T-cell (primary cell): ENCODE data around the gene SRRM2. TPM values are rescaled to one million over a fixed set of nuclear protein-coding genes. Genes with fewer than 3 reads are reported as not detected.
"Not testable (repeated sequence)": the region's sequence is repeated elsewhere in the genome, so short reads cannot be mapped to it uniquely, and the experiment has no call there.

ENCODE experiments used
- ATAC-seq, 4 experiments: fragments of 200-7000 bp in 3 of 4; fragments of 150-1000 bp in 1 of 4; cut with Tn5 transposase; replicated peaks in 1 of 4; 1 replicate in 3 of 4; 2 replicates in 1 of 4; pipeline ENCODE4 v1.10.0; 2021; ENCODE audit warnings: moderate library complexity in 3 of 4, mild to moderate bottlenecking in 2 of 4, moderate number of reproducible peaks in 1 of 4
- CTCF ChIA-PET, 2 donors: fragments of 300-600 bp; sonication (Branson Sonifier 250); formaldehyde crosslinking; loops; one replicate each; lab custom pipeline; 2022; ENCODE audit warnings: antibody characterized with exemption in 2 of 2; lab: Charles Lee
- POLR2A ChIA-PET, 2 donors: fragments of 300-600 bp; sonication (Branson Sonifier 250); formaldehyde crosslinking; loops; one replicate each; lab custom pipeline; 2022; ENCODE audit warnings: antibody characterized with exemption in 2 of 2; lab: Charles Lee
- DNase-seq, 35 experiments: peaks; one replicate each; pipeline versions ENCODE4 v3.0.0 to v3.0.0-alpha.2; 2013 to 2023
- H3K27ac ChIP-seq: one replicate; pipeline ENCODE4 v1.5.1; 2013; ENCODE audit warnings: low read length
- H3K27me3 ChIP-seq, 2 experiments: replicated peaks in 1 of 2; 1 replicate in 1 of 2; 2 replicates in 1 of 2; pipeline versions ENCODE4 v1.6.1 to v1.7.0; 2013; ENCODE audit warnings: low read length in 1 of 2, mixed read lengths in 1 of 2; ENCODE audit not compliant: control insufficient read depth in 2 of 2, insufficient read depth in 2 of 2; ENCODE audit errors: extremely low read depth in 1 of 2
- H3K36me3 ChIP-seq, 2 donors: 1 replicate in 1 of 2; 2 replicates in 1 of 2; pipeline versions ENCODE4 v1.6.1 to v1.7.0; 2013; ENCODE audit warnings: low read length in 1 of 2; ENCODE audit not compliant: control insufficient read depth in 2 of 2, insufficient read depth in 1 of 2; ENCODE audit errors: extremely low read depth in 1 of 2
- H3K4me1 ChIP-seq, 2 experiments: 1 replicate in 1 of 2; 2 replicates in 1 of 2; pipeline versions ENCODE4 v1.6.1 to v1.7.0; 2013; ENCODE audit warnings: low read length in 2 of 2, mixed read lengths in 1 of 2; ENCODE audit not compliant: insufficient read depth in 2 of 2, control insufficient read depth in 1 of 2; ENCODE audit errors: extremely low read depth in 1 of 2
- H3K4me3 ChIP-seq, 2 donors: 1 replicate in 1 of 2; 2 replicates in 1 of 2; pipeline versions ENCODE4 v1.5.1 to v1.7.0; 2013; ENCODE audit warnings: mild to moderate bottlenecking in 2 of 2, low read length in 1 of 2, moderate library complexity in 1 of 2; ENCODE audit not compliant: control insufficient read depth in 1 of 2; ENCODE audit errors: extremely low read depth in 1 of 2
- H3K9me3 ChIP-seq: 2 replicates; pipeline ENCODE4 v1.7.0; 2013
- H3K27ac Mint-ChIP-seq, 2 donors: one replicate each; pipeline ENCODE4 v1.8.0; 2020 to 2021; ENCODE audit warnings: mild to moderate bottlenecking in 2 of 2, mixed read lengths in 2 of 2
- H3K27me3 Mint-ChIP-seq, 2 donors: one replicate each; pipeline ENCODE4 v1.8.0; 2021 to 2022; ENCODE audit warnings: mixed read lengths in 2 of 2
- H3K36me3 Mint-ChIP-seq: one replicate; pipeline ENCODE4 v1.8.0; 2021; ENCODE audit warnings: mixed read lengths
- H3K4me1 Mint-ChIP-seq, 3 donors: one replicate each; pipeline ENCODE4 v1.8.0; 2020 to 2022; ENCODE audit warnings: mixed read lengths in 3 of 3, mild to moderate bottlenecking in 1 of 3
- H3K4me3 Mint-ChIP-seq, 3 donors: one replicate each; pipeline ENCODE4 v1.8.0; 2020 to 2022; ENCODE audit warnings: mild to moderate bottlenecking in 3 of 3, mixed read lengths in 3 of 3, moderate library complexity in 3 of 3
- H3K9me3 Mint-ChIP-seq, 3 donors: one replicate each; pipeline ENCODE4 v1.8.0; 2020 to 2022; ENCODE audit warnings: mixed read lengths in 3 of 3
- WGBS: methylation state at CpG from one replicate; pipeline ENCODE4 v1.1.5; 2013; ENCODE audit warnings: missing lambda C conversion rate; ENCODE audit not compliant: insufficient coverage; 5-methylcytosine and 5-hydroxymethylcytosine counted together
- total RNA-seq, 35 experiments: library from RNA in 6 of 35; stranded (reverse) in 6 of 35; fragments of 120-200 nt in 1 of 35; gene quantifications; one replicate each; pipeline versions ENCODE4 v1.2.1 to v1.2.4 and lab custom pipeline; 2013 to 2026

The SRRM2 gene
- total RNA-seq, 5 donors from 2014 or later (not counting 1 experiment from before 2014, with no cell fraction given), result 784 to 1,343 (median 947) TPM

- peaks cover 4 to 5% of the 10 kb centered on the region in 2 donors for H3K27me3 Mint-ChIP-seq
- no peak overlapping the region for H3K27ac ChIP-seq
- no peaks in the 10 kb centered on the region for H3K36me3 ChIP-seq
- ATAC-seq (no peak), DNase-seq (no peak)
- no peaks in the 10 kb centered on the region for H3K9me3 ChIP-seq
- H3K4me3 Mint-ChIP-seq, result peak overlapping the region in 2 of 3 donors; percentile 39 to 71
- H3K9me3 Mint-ChIP-seq, result no peaks in the 10 kb centered on the region
- peaks cover 6 to 7% (median 6%) of the 10 kb centered on the region in 3 donors for H3K4me1 Mint-ChIP-seq
- ChIA-PET CTCF (no interaction called here), POLR2A (no interaction called here)
- H3K36me3 Mint-ChIP-seq, result no peaks in the 10 kb centered on the region
- H3K4me3 ChIP-seq, result no peak overlapping the region
- 91% methylated on average over 10 of the region's 16 CpGs for WGBS
- H3K4me1 ChIP-seq, result peaks cover 2 to 26% of the 10 kb centered on the region in 2 experiments
- H3K27me3 ChIP-seq, result peaks cover 0 to 9% of the 10 kb centered on the region in 2 experiments
- no peak overlapping the region for H3K27ac Mint-ChIP-seq
Measured at GRCh38 chr16:2719328-2720063, 32.9 kb upstream of the SRRM2 start.

- ATAC-seq (no peak), DNase-seq (no peak)
- no peaks in the 10 kb centered on the region for H3K9me3 Mint-ChIP-seq
- Histone ChIP-seq H3K36me3 (no peaks in the 10 kb centered on the region), H3K4me1 (peaks cover 2 to 25% of the 10 kb centered on the region in 2 experiments), H3K27ac (peak within 1 kb of the TSS; percentile 49), H3K27me3 (peaks cover 0 to 11% of the 10 kb centered on the region in 2 experiments), H3K4me3 (peak within 1 kb of the TSS; percentile 49 to 51), H3K9me3 (no peaks in the 10 kb centered on the region)
- peak within 1 kb of the TSS; percentile 69 to 73 (median 71) for H3K4me3 Mint-ChIP-seq
- 97% methylated on average over 6 of the region's 26 CpGs for WGBS
- H3K4me1 Mint-ChIP-seq, result peaks cover 2 to 4% (median 3%) of the 10 kb centered on the region in 3 donors
- H3K36me3 Mint-ChIP-seq, result no peaks in the 10 kb centered on the region
- H3K27me3 Mint-ChIP-seq, result peaks cover 5 to 6% of the 10 kb centered on the region in 2 donors
- H3K27ac Mint-ChIP-seq, result peak within 1 kb of the TSS; percentile 39 to 63
- CTCF ChIA-PET, result no interaction called here
- POLR2A ChIA-PET, result interaction anchor here in 1 of 2 donors (0.5 kb wide), 1 partner anchor 31 kb away, joined by 3 read pairs; no protein-coding TSS in a partner anchor
Measured at GRCh38 chr16:2720064-2720457, 32.4 kb upstream of the SRRM2 start, which contains the start of gene PRSS27. TSS of gene PRSS27 (minus strand) at chr16:2720224. CDS start at chr16:2720160, 64 bp downstream.

- ATAC-seq, result peak; percentile 87 to 93 (median 90)
- H3K27me3 ChIP-seq, result peaks cover 0 to 13% of the 10 kb centered on the region in 2 experiments
- ChIA-PET POLR2A (interaction anchor here in 1 of 2 donors (0.5 kb wide), 1 partner anchor 30 kb away, joined by 3 read pairs; no protein-coding TSS in a partner anchor), CTCF (no interaction called here)
- peak overlapping the region; percentile 49 for H3K27ac ChIP-seq
- Mint-ChIP-seq H3K4me1 (peaks cover 0 to 2% (median under 1%) of the 10 kb centered on the region in 3 donors), H3K9me3 (no peaks in the 10 kb centered on the region), H3K36me3 (no peaks in the 10 kb centered on the region), H3K27ac (peak overlapping the region; percentile 39 to 63), H3K27me3 (peaks cover 9 to 11% of the 10 kb centered on the region in 2 donors), H3K4me3 (peak overlapping the region; percentile 69 to 73 (median 71))
- DNase-seq, result peak; percentile 69 to 91 (median 80)
- WGBS, result under 1% methylated on average over 69 of the region's 99 CpGs
- peaks cover 0 to 16% of the 10 kb centered on the region in 2 experiments for H3K4me1 ChIP-seq
- no peaks in the 10 kb centered on the region for H3K9me3 ChIP-seq
- no peaks in the 10 kb centered on the region for H3K36me3 ChIP-seq
- H3K4me3 ChIP-seq, result peak overlapping the region; percentile 49 to 51
Measured at GRCh38 chr16:2720719-2721633, 31.5 kb upstream of the SRRM2 start.

- H3K36me3 ChIP-seq, H3K27ac Mint-ChIP-seq, CTCF ChIA-PET, DNase-seq, H3K4me1 Mint-ChIP-seq, H3K9me3 ChIP-seq, ATAC-seq, H3K9me3 Mint-ChIP-seq, POLR2A ChIA-PET, H3K36me3 Mint-ChIP-seq: not testable (repeated sequence)
- Histone ChIP-seq H3K27ac (peak overlapping the region; percentile 18), H3K4me3 (peak overlapping the region; percentile 17 to 40), H3K27me3 (peaks cover 0 to 12% of the 10 kb centered on the region in 2 experiments), H3K4me1 (peaks cover 0 to 14% of the 10 kb centered on the region in 2 experiments)
- WGBS, result 67% methylated on average over 5 of the region's 14 CpGs
- H3K27me3 Mint-ChIP-seq, result peaks cover 9 to 11% of the 10 kb centered on the region in 2 donors
- peak overlapping the region; percentile 51 to 71 (median 66) for H3K4me3 Mint-ChIP-seq
Measured at GRCh38 chr16:2721634-2722173, 30.7 kb upstream of the SRRM2 start.

- peaks cover 0 to 12% of the 10 kb centered on the region in 2 experiments for H3K27me3 ChIP-seq
- no peak overlapping the region for H3K4me3 ChIP-seq
- ChIA-PET POLR2A (no interaction called here), CTCF (interaction anchor here in 1 of 2 donors (0.6 kb wide), 1 partner anchor 421 kb away, joined by 3 read pairs; no protein-coding TSS in a partner anchor)
- 91% methylated on average over 3 of the region's 7 CpGs for WGBS
- H3K36me3 ChIP-seq, result no peaks in the 10 kb centered on the region
- H3K4me3 Mint-ChIP-seq, result no peak overlapping the region
- no peaks in the 10 kb centered on the region for H3K9me3 ChIP-seq
- peaks cover 9 to 11% of the 10 kb centered on the region in 2 donors for H3K27me3 Mint-ChIP-seq
- H3K9me3 Mint-ChIP-seq, result no peaks in the 10 kb centered on the region
- H3K27ac ChIP-seq, result no peak overlapping the region
- DNase-seq (no peak), ATAC-seq (no peak)
- H3K27ac Mint-ChIP-seq, result no peak overlapping the region
- peaks cover 0 to 2% (median 0%) of the 10 kb centered on the region in 3 donors for H3K4me1 Mint-ChIP-seq
- H3K36me3 Mint-ChIP-seq, result no peaks in the 10 kb centered on the region
- H3K4me1 ChIP-seq, result peaks cover 0 to 14% of the 10 kb centered on the region in 2 experiments
Measured at GRCh38 chr16:2724088-2724676, 28.3 kb upstream of the SRRM2 start.
